Astrocyte (in vitro differentiated cells and primary cell): ENCODE measurements around the gene ETV6. TPM values are rescaled to one million over a fixed set of nuclear protein-coding genes. Genes with fewer than 3 reads are reported as not detected.

Source experiments
- DNase-seq: peaks from one replicate; pipeline ENCODE4 v3.0.0-alpha.2; 2010; ENCODE audit warnings: low read depth
- FAIRE-seq: peaks from 2 replicates; lab custom pipeline; 2011; peaks lifted over from hg19 to GRCh38; lab: Jason Lieb, UNC
- H2AFZ ChIP-seq: 2 replicates; pipeline ENCODE4 v1.6.0; 2012; ENCODE audit warnings: low read depth, low read length, inconsistent platforms
- H3K27ac ChIP-seq: 2 replicates; pipeline ENCODE4 v1.5.1; 2011; ENCODE audit warnings: low read depth, low read length, inconsistent platforms
- H3K27me3 ChIP-seq: 2 replicates; pipeline ENCODE4 v1.6.0; 2011; ENCODE audit warnings: low read length, inconsistent platforms; ENCODE audit not compliant: insufficient read depth
- H3K36me3 ChIP-seq: 2 replicates; pipeline ENCODE4 v1.5.1; 2011; ENCODE audit warnings: low read length, inconsistent platforms; ENCODE audit not compliant: insufficient read depth
- H3K4me1 ChIP-seq: 2 replicates; pipeline ENCODE4 v1.5.1; 2011; ENCODE audit warnings: low read length, inconsistent platforms; ENCODE audit not compliant: insufficient read depth
- H3K4me2 ChIP-seq: 2 replicates; pipeline ENCODE4 v1.6.0; 2012; ENCODE audit warnings: low read length, inconsistent platforms
- H3K4me3 ChIP-seq: 2 replicates; pipeline ENCODE4 v1.5.1; 2011; ENCODE audit warnings: low read depth, mild to moderate bottlenecking, low read length, inconsistent platforms; ENCODE audit not compliant: insufficient read depth
- H3K79me2 ChIP-seq: 2 replicates; pipeline ENCODE4 v1.6.0; 2012; ENCODE audit warnings: mild to moderate bottlenecking, low read length, inconsistent platforms; ENCODE audit not compliant: insufficient read depth
- H3K9ac ChIP-seq: 2 replicates; pipeline ENCODE4 v1.6.0; 2012; ENCODE audit warnings: mild to moderate bottlenecking, low read length, inconsistent platforms
- H3K9me3 ChIP-seq: 2 replicates; pipeline ENCODE4 v1.5.1; 2012; ENCODE audit warnings: low read depth, mild to moderate bottlenecking, low read length, inconsistent platforms; ENCODE audit not compliant: insufficient read depth
- H4K20me1 ChIP-seq: 2 replicates; pipeline ENCODE4 v1.6.0; 2012; ENCODE audit warnings: low read length, inconsistent platforms; ENCODE audit not compliant: insufficient read depth
- H3K27ac Mint-ChIP-seq: one replicate; pipeline ENCODE4 v1.8.0; 2021; ENCODE audit warnings: mild to moderate bottlenecking, mixed read lengths; ENCODE audit not compliant: unreplicated experiment
- H3K27me3 Mint-ChIP-seq: one replicate; pipeline ENCODE4 v1.8.0; 2021; ENCODE audit warnings: low read depth, mixed read lengths; ENCODE audit not compliant: unreplicated experiment
- H3K36me3 Mint-ChIP-seq: one replicate; pipeline ENCODE4 v1.8.0; 2021; ENCODE audit warnings: low read depth, mixed read lengths; ENCODE audit not compliant: unreplicated experiment
- H3K4me1 Mint-ChIP-seq: one replicate; pipeline ENCODE4 v1.8.0; 2021; ENCODE audit warnings: low read depth, mixed read lengths; ENCODE audit not compliant: unreplicated experiment
- H3K4me3 Mint-ChIP-seq: one replicate; pipeline ENCODE4 v1.8.0; 2021; ENCODE audit warnings: mild to moderate bottlenecking, moderate library complexity, mixed read lengths; ENCODE audit not compliant: unreplicated experiment
- H3K9me3 Mint-ChIP-seq: one replicate; pipeline ENCODE4 v1.8.0; 2021; ENCODE audit warnings: mild to moderate bottlenecking, mixed read lengths; ENCODE audit not compliant: unreplicated experiment
- CTCF ChIP-seq: IDR thresholded peaks from 2 replicates; pipeline ENCODE4 v1.5.1; 2011; ENCODE audit warnings: low read depth, mild to moderate bottlenecking, inconsistent platforms, low read length, moderate library complexity; ENCODE audit not compliant: insufficient read depth
- EZH2 ChIP-seq: IDR thresholded peaks from 2 replicates; pipeline ENCODE4 v1.6.1; 2012; ENCODE audit warnings: mild to moderate bottlenecking, low read length, inconsistent platforms; ENCODE audit not compliant: insufficient read depth
- total RNA-seq: library from RNA; stranded (reverse); gene quantifications from 2 replicates; pipeline ENCODE4 v1.2.1, GENCODE V29; 2021

The ETV6 gene
- total RNA-seq, 1 donor from 2014 or later: 41.2 TPM

- Mint-ChIP-seq H3K4me3 (no peak overlapping the region), H3K36me3 (peaks cover 12% of the 10 kb centered on the region), H3K4me1 (peaks cover 26% of the 10 kb centered on the region), H3K27me3 (no peaks in the 10 kb centered on the region), H3K27ac (no peak overlapping the region), H3K9me3 (peaks cover 4% of the 10 kb centered on the region)
- peaks cover 94% of the 10 kb centered on the region for H4K20me1 ChIP-seq
- no peak overlapping the region for H2AFZ ChIP-seq
- no peak overlapping the region for H3K4me2 ChIP-seq
- FAIRE-seq (no peak), DNase-seq (no peak)
- H3K4me1 ChIP-seq: no peaks in the 10 kb centered on the region
- no peaks in the 10 kb centered on the region for H3K27me3 ChIP-seq
- no peaks in the 10 kb centered on the region for H3K9me3 ChIP-seq
- no peak overlapping the region for H3K9ac ChIP-seq
- H3K36me3 ChIP-seq: no peaks in the 10 kb centered on the region
- TF ChIP-seq CTCF (no peak), EZH2 (no peak)
- no peak overlapping the region for H3K27ac ChIP-seq
- H3K4me3 ChIP-seq: no peak overlapping the region
- H3K79me2 ChIP-seq: peaks cover 100% of the 10 kb centered on the region
These were observed 17.7 kb downstream of the ETV6 start for GRCh38 chr12:11667171-11667570.

- no peaks in the 10 kb centered on the region for H3K27me3 Mint-ChIP-seq
- H3K9me3 Mint-ChIP-seq: peaks cover 4% of the 10 kb centered on the region
- no peaks in the 10 kb centered on the region for H3K9me3 ChIP-seq
- no peaks in the 10 kb centered on the region for H3K4me1 ChIP-seq
- H3K27me3 ChIP-seq: no peaks in the 10 kb centered on the region
- peaks cover 24% of the 10 kb centered on the region for H3K4me1 Mint-ChIP-seq
- DNase-seq (no peak), FAIRE-seq (no peak)
- no peak overlapping the region for H3K9ac ChIP-seq
- H3K79me2 ChIP-seq: peaks cover 100% of the 10 kb centered on the region
- peaks cover 95% of the 10 kb centered on the region for H4K20me1 ChIP-seq
- H3K4me3 Mint-ChIP-seq: no peak overlapping the region
- no peak overlapping the region for H3K27ac ChIP-seq
- H2AFZ ChIP-seq: no peak overlapping the region
- H3K36me3 Mint-ChIP-seq: peaks cover 12% of the 10 kb centered on the region
- no peak for TF ChIP-seq EZH2
- TF ChIP-seq CTCF: no peak
- no peak overlapping the region for H3K4me3 ChIP-seq
- no peaks in the 10 kb centered on the region for H3K36me3 ChIP-seq
- no peak overlapping the region for H3K27ac Mint-ChIP-seq
- no peak overlapping the region for H3K4me2 ChIP-seq
These were observed 19.1 kb downstream of the ETV6 start for GRCh38 chr12:11668611-11669010.

- no peak for TF ChIP-seq CTCF
- TF ChIP-seq EZH2: no peak
These were observed 19.9 kb downstream of the ETV6 start for GRCh38 chr12:11669348-11669747.

More at GRCh38 chr12:11669348-11669747, 19.9 kb downstream of the ETV6 start:
- peak overlapping the region; percentile 37 for H3K4me3 Mint-ChIP-seq
- no peak overlapping the region for H3K9ac ChIP-seq
- no peaks in the 10 kb centered on the region for H3K9me3 ChIP-seq
- no peak overlapping the region for H2AFZ ChIP-seq
- no peaks in the 10 kb centered on the region for H3K36me3 ChIP-seq
- peaks cover 100% of the 10 kb centered on the region for H3K79me2 ChIP-seq
- H3K4me3 ChIP-seq: no peak overlapping the region
- no peaks in the 10 kb centered on the region for H3K4me1 ChIP-seq
- no peaks in the 10 kb centered on the region for H3K27me3 ChIP-seq
- H3K9me3 Mint-ChIP-seq: peaks cover 4% of the 10 kb centered on the region
- H3K4me2 ChIP-seq: no peak overlapping the region
- H3K27me3 Mint-ChIP-seq: no peaks in the 10 kb centered on the region
- no peak overlapping the region for H3K27ac Mint-ChIP-seq
- H3K36me3 Mint-ChIP-seq: peaks cover 12% of the 10 kb centered on the region
- peaks cover 25% of the 10 kb centered on the region for H3K4me1 Mint-ChIP-seq
- no peak overlapping the region for H3K27ac ChIP-seq
- DNase-seq: no peak
- no peak for FAIRE-seq
- peaks cover 95% of the 10 kb centered on the region for H4K20me1 ChIP-seq
